ENCODE measurements around the gene SEMA6A. TPM values are rescaled to one million over a fixed set of nuclear protein-coding genes. Genes with fewer than 3 reads are reported as not detected.

SEMA6A gene
- polyA plus RNA-seq, 3 donors = 0.16 TPM; not detected in 2

DNA sequence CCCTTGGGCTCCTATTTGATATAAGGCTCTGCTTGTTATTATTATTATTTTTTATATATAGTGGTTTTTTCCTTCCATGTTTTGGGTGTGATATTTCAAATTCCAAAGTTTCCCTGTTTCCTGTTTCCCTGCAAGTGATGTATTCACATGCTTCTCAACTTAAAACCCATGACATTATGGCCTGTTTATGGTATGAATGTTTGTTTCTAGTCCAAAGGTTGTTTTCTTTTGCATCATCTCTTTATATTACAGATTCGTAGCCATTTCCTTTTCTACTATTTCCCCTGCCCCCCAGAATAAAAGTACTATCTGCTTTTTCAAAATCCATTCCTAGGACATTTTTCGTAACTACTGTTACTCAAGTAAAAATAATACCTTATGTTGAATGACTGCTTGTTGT, 7.5 kb downstream of the SEMA6A start:
- Histone ChIP-seq H3K36me3 (replicated peaks in 1 of 2; ENCODE audit: control insufficient read depth in 1 of 2, insufficient read depth in 2 of 2, low read length in 2 of 2) (no peaks in the 10 kb centered on the region), H3K9me3 (replicated peaks in 1 of 2; ENCODE audit: control insufficient read depth in 1 of 2, insufficient read depth in 1 of 2, low read length in 2 of 2) (no peaks in the 10 kb centered on the region), H3K79me2 (ENCODE audit: insufficient read depth, low read length) (no peaks in the 10 kb centered on the region), H4K20me1 (ENCODE audit: insufficient read depth, low read length) (no peaks in the 10 kb centered on the region), H3K4me2 (replicated peaks; ENCODE audit: extremely low read depth, low read length, poor library complexity, severe bottlenecking) (no peak overlapping the region), H2AFZ (ENCODE audit: insufficient read depth, low read depth, low read length, poor library complexity, severe bottlenecking) (no peak overlapping the region), H3K4me3 (replicated peaks in 1 of 3; ENCODE audit: low read depth in 2 of 3, low read length in 3 of 3) (no peak overlapping the region), H3K4me1 (ENCODE audit: control insufficient read depth in 1 of 2, insufficient read depth in 2 of 2, low read length in 2 of 2) (no peaks in the 10 kb centered on the region), H3K27ac (ENCODE audit: low read depth in 1 of 2, low read length in 2 of 2) (no peak overlapping the region), H3K27me3 (ENCODE audit: control insufficient read depth in 2 of 2, insufficient read depth in 2 of 2, low read length in 2 of 2) (peaks cover 29 to 39% of the 10 kb centered on the region in 2 donors), H3K9ac (ENCODE audit: insufficient read depth, low read length, poor library complexity, severe bottlenecking) (no peak overlapping the region)
- Mint-ChIP-seq H3K36me3 (no peaks in the 10 kb centered on the region), H3K4me1 (no peaks in the 10 kb centered on the region), H3K4me3 (no peak overlapping the region), H3K27ac (no peak overlapping the region), H3K27me3 (ENCODE audit: low read depth in 3 of 3) (peaks cover 37 to 45% (median 38%) of the 10 kb centered on the region in 3 donors), H3K9me3 (peaks cover 0 to 11% (median 0%) of the 10 kb centered on the region in 7 donors)
- intact Hi-C loops (cut with micrococcal nuclease) = no loop called here
- no CpG with 5 or more reads among the region's 2 CpGs for WGBS (ENCODE audit: insufficient coverage)
- TF ChIP-seq, protein P1, sequence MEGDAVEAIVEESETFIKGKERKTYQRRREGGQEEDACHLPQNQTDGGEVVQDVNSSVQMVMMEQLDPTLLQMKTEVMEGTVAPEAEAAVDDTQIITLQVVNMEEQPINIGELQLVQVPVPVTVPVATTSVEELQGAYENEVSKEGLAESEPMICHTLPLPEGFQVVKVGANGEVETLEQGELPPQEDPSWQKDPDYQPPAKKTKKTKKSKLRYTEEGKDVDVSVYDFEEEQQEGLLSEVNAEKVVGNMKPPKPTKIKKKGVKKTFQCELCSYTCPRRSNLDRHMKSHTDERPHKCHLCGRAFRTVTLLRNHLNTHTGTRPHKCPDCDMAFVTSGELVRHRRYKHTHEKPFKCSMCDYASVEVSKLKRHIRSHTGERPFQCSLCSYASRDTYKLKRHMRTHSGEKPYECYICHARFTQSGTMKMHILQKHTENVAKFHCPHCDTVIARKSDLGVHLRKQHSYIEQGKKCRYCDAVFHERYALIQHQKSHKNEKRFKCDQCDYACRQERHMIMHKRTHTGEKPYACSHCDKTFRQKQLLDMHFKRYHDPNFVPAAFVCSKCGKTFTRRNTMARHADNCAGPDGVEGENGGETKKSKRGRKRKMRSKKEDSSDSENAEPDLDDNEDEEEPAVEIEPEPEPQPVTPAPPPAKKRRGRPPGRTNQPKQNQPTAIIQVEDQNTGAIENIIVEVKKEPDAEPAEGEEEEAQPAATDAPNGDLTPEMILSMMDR (IDR thresholded peaks at IDR 0.05) = no peak
- DNase-seq = no peak

DNA sequence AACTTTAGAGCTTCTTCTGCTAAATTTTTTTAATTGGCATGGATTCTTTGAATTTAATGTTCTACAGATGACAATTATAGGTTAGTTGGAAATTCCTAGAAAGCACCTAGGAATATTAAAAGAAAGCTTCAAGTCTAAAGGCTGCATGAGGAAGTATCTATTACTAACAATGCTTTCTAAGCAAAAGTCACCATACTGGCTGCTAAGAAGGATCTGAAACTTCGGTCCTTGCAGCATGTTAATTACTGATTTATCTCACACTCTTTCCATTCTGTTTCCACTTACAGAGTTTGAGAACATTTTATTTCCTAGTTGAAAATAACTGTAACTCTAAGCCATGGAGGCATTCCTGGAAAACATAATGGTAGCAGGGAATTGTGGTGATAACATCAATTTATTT, 8.4 kb downstream of the SEMA6A start:
- H3K36me3 ChIP-seq (replicated peaks in 1 of 2; ENCODE audit: control insufficient read depth in 1 of 2, insufficient read depth in 2 of 2, low read length in 2 of 2) = no peaks in the 10 kb centered on the region
- H3K9me3 ChIP-seq (replicated peaks in 1 of 2; ENCODE audit: control insufficient read depth in 1 of 2, insufficient read depth in 1 of 2, low read length in 2 of 2) = no peaks in the 10 kb centered on the region
- no peak overlapping the region for H3K4me3 Mint-ChIP-seq
- H3K27me3 ChIP-seq (ENCODE audit: control insufficient read depth in 2 of 2, insufficient read depth in 2 of 2, low read length in 2 of 2) = peaks cover 20 to 30% of the 10 kb centered on the region in 2 donors
- WGBS (ENCODE audit: insufficient coverage) = no CpG with 5 or more reads among the region's 1 CpG
- H2AFZ ChIP-seq (ENCODE audit: insufficient read depth, low read depth, low read length, poor library complexity, severe bottlenecking) = no peak overlapping the region
- no peak overlapping the region for H3K27ac Mint-ChIP-seq
- no peaks in the 10 kb centered on the region for H4K20me1 ChIP-seq (ENCODE audit: insufficient read depth, low read length)
- H3K4me2 ChIP-seq (replicated peaks; ENCODE audit: extremely low read depth, low read length, poor library complexity, severe bottlenecking) = no peak overlapping the region
- H3K9ac ChIP-seq (ENCODE audit: insufficient read depth, low read length, poor library complexity, severe bottlenecking) = no peak overlapping the region
- TF ChIP-seq, protein P1 (IDR thresholded peaks at IDR 0.05) = no peak
- H3K36me3 Mint-ChIP-seq = no peaks in the 10 kb centered on the region
- no peaks in the 10 kb centered on the region for H3K4me1 ChIP-seq (ENCODE audit: control insufficient read depth in 1 of 2, insufficient read depth in 2 of 2, low read length in 2 of 2)
- intact Hi-C loops (cut with micrococcal nuclease) = no loop called here
- H3K4me1 Mint-ChIP-seq = no peaks in the 10 kb centered on the region
- peaks cover 29 to 36% (median 29%) of the 10 kb centered on the region in 3 donors for H3K27me3 Mint-ChIP-seq (ENCODE audit: low read depth in 3 of 3)
- no peak overlapping the region for H3K4me3 ChIP-seq (replicated peaks in 1 of 3; ENCODE audit: low read depth in 2 of 3, low read length in 3 of 3)
- DNase-seq = no peak
- peaks cover 0 to 8% (median 0%) of the 10 kb centered on the region in 7 donors for H3K9me3 Mint-ChIP-seq
- H3K79me2 ChIP-seq (ENCODE audit: insufficient read depth, low read length) = no peaks in the 10 kb centered on the region
- no peak overlapping the region for H3K27ac ChIP-seq (ENCODE audit: low read depth in 1 of 2, low read length in 2 of 2)

Data from CD14-positive monocyte (primary cell).